ENCODE measurements around the gene CHST12. TPM values are rescaled to one million over a fixed set of nuclear protein-coding genes. Genes with fewer than 3 reads are reported as not detected.

CHST12 gene
- 4.6 and 6.7 TPM in 2 replicates for total RNA-seq

GRCh38 chr7:2403014-2403717 lies at the start of gene CHST12:
TSS of gene CHST12 (plus strand) at chr7:2403611. CDS start at chr7:2432640, 29,029 bp downstream.

GRCh38 chr7:2354186-2354938 lies 49.0 kb upstream of the CHST12 start, which contains the start of gene EIF3B:
TSS of gene EIF3B (plus strand) at chr7:2354827. CDS start at chr7:2354922, 95 bp downstream.

GRCh38 chr7:2476298-2476697 lies 72.9 kb downstream of the CHST12 start, which contains the start of gene GRIFIN:
TSS of gene GRIFIN (minus strand) at chr7:2476398. CDS start at chr7:2476383, 15 bp downstream.

Other genes starting within 250 kb of the CHST12 start
- 68.5 and 72.6 TPM in 2 replicates for gene MAD1L1, start 170.7 kb upstream of the CHST12 start, total RNA-seq
- 12.0 and 12.1 TPM in 2 replicates for gene MRM2, start 161.4 kb upstream of the CHST12 start, total RNA-seq
- 17.3 and 17.5 TPM in 2 replicates for gene NUDT1, start 161.4 kb upstream of the CHST12 start, total RNA-seq
- gene SNX8, start 89.2 kb upstream of the CHST12 start, total RNA-seq = 6.4 and 8.0 TPM in 2 replicates
- gene EIF3B, start 48.8 kb upstream of the CHST12 start, total RNA-seq = 232 and 247 TPM in 2 replicates
- gene GRIFIN, start 72.8 kb downstream of the CHST12 start, total RNA-seq = not detected in 2 replicates
- gene LFNG, start 116.2 kb downstream of the CHST12 start, total RNA-seq = 13.6 and 24.8 TPM in 2 replicates
- 13.8 and 21.1 TPM in 2 replicates for gene BRAT1, start 151.9 kb downstream of the CHST12 start, total RNA-seq
- gene IQCE, start 155.4 kb downstream of the CHST12 start, total RNA-seq = 6.0 and 6.9 TPM in 2 replicates
- gene TTYH3, start 228.4 kb downstream of the CHST12 start, total RNA-seq = 51.1 and 65.5 TPM in 2 replicates

Measured in endothelial cell of coronary artery (primary cell).